ENCODE data around the gene ITPR2.
"Not testable (repeated sequence)": the region's sequence is repeated elsewhere in the genome, so short reads cannot be mapped to it uniquely, and the experiment has no call there.

The ITPR2 gene

GRCh38 chr12:26651566-26652188 is 181.3 kb downstream of the ITPR2 start:
- TF ChIP-seq POLR2A (IDR thresholded peaks at IDR 0.05; ENCODE audit: low read depth, low read length) = no peak
- no peak for TF ChIP-seq POLR2AphosphoS5 (IDR thresholded peaks at IDR 0.05; ENCODE audit: low read depth, low read length)
- no peak for TF ChIP-seq POU2F2 (IDR thresholded peaks at IDR 0.05; ENCODE audit: low read depth, low read length)
- no peak for TF ChIP-seq SPI1 (IDR thresholded peaks at IDR 0.05; ENCODE audit: low read depth, low read length)
- TF ChIP-seq PAX5 (IDR thresholded peaks at IDR 0.05; ENCODE audit: insufficient read depth, low read length, severe bottlenecking) = no peak
- no peak for TF ChIP-seq TAF1 (IDR thresholded peaks at IDR 0.05; ENCODE audit: low read depth, low read length)
- DNase-seq (ENCODE audit: insufficient read length, low spot score) = peak; percentile 23
- FAIRE-seq = no peak

- FAIRE-seq (no peak), DNase-seq (ENCODE audit: insufficient read length, low spot score) (no peak)
- TF ChIP-seq TAF1 (IDR thresholded peaks at IDR 0.05; ENCODE audit: low read depth, low read length) (no peak), POLR2A (IDR thresholded peaks at IDR 0.05; ENCODE audit: low read depth, low read length) (no peak), SPI1 (IDR thresholded peaks at IDR 0.05; ENCODE audit: low read depth, low read length) (no peak), POLR2AphosphoS5 (IDR thresholded peaks at IDR 0.05; ENCODE audit: low read depth, low read length) (no peak), POU2F2 (IDR thresholded peaks at IDR 0.05; ENCODE audit: low read depth, low read length) (no peak), PAX5 (IDR thresholded peaks at IDR 0.05; ENCODE audit: insufficient read depth, low read length, severe bottlenecking) (no peak)
These were observed 182.0 kb downstream of the ITPR2 start for GRCh38 chr12:26651036-26651435.

- FAIRE-seq (no peak), DNase-seq (ENCODE audit: insufficient read length, low spot score) (no peak)
- TF ChIP-seq PAX5 (IDR thresholded peaks at IDR 0.05; ENCODE audit: insufficient read depth, low read length, severe bottlenecking) (no peak), POLR2AphosphoS5 (IDR thresholded peaks at IDR 0.05; ENCODE audit: low read depth, low read length) (no peak), POU2F2 (IDR thresholded peaks at IDR 0.05; ENCODE audit: low read depth, low read length) (no peak), TAF1 (IDR thresholded peaks at IDR 0.05; ENCODE audit: low read depth, low read length) (no peak), POLR2A (IDR thresholded peaks at IDR 0.05; ENCODE audit: low read depth, low read length) (no peak)
These were observed 184.0 kb downstream of the ITPR2 start for GRCh38 chr12:26648999-26649398.

- no peak for DNase-seq (ENCODE audit: insufficient read length, low spot score)
- no peak for FAIRE-seq
- TF ChIP-seq POLR2A (IDR thresholded peaks at IDR 0.05; ENCODE audit: low read depth, low read length) = no peak
- no peak for TF ChIP-seq TAF1 (IDR thresholded peaks at IDR 0.05; ENCODE audit: low read depth, low read length)
These were observed 184.4 kb downstream of the ITPR2 start for GRCh38 chr12:26648584-26648983.

- DNase-seq (ENCODE audit: insufficient read length, low spot score) (no peak), FAIRE-seq (no peak)
- TF ChIP-seq POU2F2 (IDR thresholded peaks at IDR 0.05; ENCODE audit: low read depth, low read length) = no peak
- no peak for TF ChIP-seq TAF1 (IDR thresholded peaks at IDR 0.05; ENCODE audit: low read depth, low read length)
- TF ChIP-seq POLR2A (IDR thresholded peaks at IDR 0.05; ENCODE audit: low read depth, low read length) = no peak
- TF ChIP-seq PAX5 (IDR thresholded peaks at IDR 0.05; ENCODE audit: insufficient read depth, low read length, severe bottlenecking) = no peak
- no peak for TF ChIP-seq SPI1 (IDR thresholded peaks at IDR 0.05; ENCODE audit: low read depth, low read length)
- TF ChIP-seq POLR2AphosphoS5 (IDR thresholded peaks at IDR 0.05; ENCODE audit: low read depth, low read length) = no peak
These were observed 184.9 kb downstream of the ITPR2 start for GRCh38 chr12:26648066-26648465.

GRCh38 chr12:26647088-26647487 is 185.9 kb downstream of the ITPR2 start:
- TF ChIP-seq POLR2A (IDR thresholded peaks at IDR 0.05; ENCODE audit: low read depth, low read length) = no peak
- no peak for TF ChIP-seq POLR2AphosphoS5 (IDR thresholded peaks at IDR 0.05; ENCODE audit: low read depth, low read length)
- no peak for TF ChIP-seq POU2F2 (IDR thresholded peaks at IDR 0.05; ENCODE audit: low read depth, low read length)
- TF ChIP-seq TAF1 (IDR thresholded peaks at IDR 0.05; ENCODE audit: low read depth, low read length) = no peak
- no peak for TF ChIP-seq SPI1 (IDR thresholded peaks at IDR 0.05; ENCODE audit: low read depth, low read length)
- no peak for TF ChIP-seq PAX5 (IDR thresholded peaks at IDR 0.05; ENCODE audit: insufficient read depth, low read length, severe bottlenecking)
- FAIRE-seq = no peak
- no peak for DNase-seq (ENCODE audit: insufficient read length, low spot score)

- TF ChIP-seq SPI1 (IDR thresholded peaks at IDR 0.05; ENCODE audit: low read depth, low read length) (no peak), TAF1 (IDR thresholded peaks at IDR 0.05; ENCODE audit: low read depth, low read length) (no peak), POU2F2 (IDR thresholded peaks at IDR 0.05; ENCODE audit: low read depth, low read length) (no peak), PAX5 (IDR thresholded peaks at IDR 0.05; ENCODE audit: insufficient read depth, low read length, severe bottlenecking) (no peak), POLR2AphosphoS5 (IDR thresholded peaks at IDR 0.05; ENCODE audit: low read depth, low read length) (no peak)
- DNase-seq (ENCODE audit: insufficient read length, low spot score) (no peak), FAIRE-seq (no peak)
These were observed 186.4 kb downstream of the ITPR2 start for GRCh38 chr12:26646571-26646970.

GRCh38 chr12:26644376-26644775 is 188.6 kb downstream of the ITPR2 start:
- not testable (repeated sequence) for DNase-seq (ENCODE audit: insufficient read length, low spot score); FAIRE-seq

- no peak for FAIRE-seq
- TF ChIP-seq SPI1 (IDR thresholded peaks at IDR 0.05; ENCODE audit: low read depth, low read length) (no peak), TAF1 (IDR thresholded peaks at IDR 0.05; ENCODE audit: low read depth, low read length) (no peak), POLR2AphosphoS5 (IDR thresholded peaks at IDR 0.05; ENCODE audit: low read depth, low read length) (no peak), POLR2A (IDR thresholded peaks at IDR 0.05; ENCODE audit: low read depth, low read length) (no peak)
- DNase-seq (ENCODE audit: insufficient read length, low spot score) = no peak
These were observed 189.3 kb downstream of the ITPR2 start for GRCh38 chr12:26643532-26644315.

- TF ChIP-seq POU2F2 (IDR thresholded peaks at IDR 0.05; ENCODE audit: low read depth, low read length) (no peak), SPI1 (IDR thresholded peaks at IDR 0.05; ENCODE audit: low read depth, low read length) (no peak), PAX5 (IDR thresholded peaks at IDR 0.05; ENCODE audit: insufficient read depth, low read length, severe bottlenecking) (no peak), POLR2AphosphoS5 (IDR thresholded peaks at IDR 0.05; ENCODE audit: low read depth, low read length) (no peak), POLR2A (IDR thresholded peaks at IDR 0.05; ENCODE audit: low read depth, low read length) (no peak), TAF1 (IDR thresholded peaks at IDR 0.05; ENCODE audit: low read depth, low read length) (no peak)
- no peak for DNase-seq (ENCODE audit: insufficient read length, low spot score)
- FAIRE-seq = no peak
These were observed 190.6 kb downstream of the ITPR2 start for GRCh38 chr12:26642361-26642760.

Data from GM12891 (cell line).